ENCODE measurements around the gene NF1. TPM values are rescaled to one million over a fixed set of nuclear protein-coding genes. Genes with fewer than 3 reads are reported as not detected.
"Not testable (repeated sequence)": the region's sequence is repeated elsewhere in the genome, so short reads cannot be mapped to it uniquely, and the experiment has no call there.

NF1 gene
- total RNA-seq (10 to 100 TPM; 40.7 to 83.8 (median 60.2) TPM), polyA plus RNA-seq (10 to 100 TPM in 1 of 3 donors, 1 to 10 TPM in 2; 4.8 to 10.6 (median 6.2) TPM)

- peak within 1 kb of the TSS; percentile 73 to 100 (median 88) for H3K4me3 ChIP-seq
- no peak for TF ChIP-seq CTCF (IDR thresholded peaks at IDR 0.05)
- peak in 1 of 2 donors; percentile 29 for TF ChIP-seq POLR2A (IDR thresholded peaks at IDR 0.05)
- peak; percentile 81 to 86 (median 82) for TF ChIP-seq POLR2AphosphoS5 (IDR thresholded peaks at IDR 0.05)
- no peak for TF ChIP-seq EP300 (IDR thresholded peaks at IDR 0.05)
- 1% methylated on average over 44 to 45 of the region's 45 CpGs for WGBS, 2 donors
Observed at GRCh38 chr17:31094600-31095235, at the start of gene NF1. TSS of gene NF1 (plus strand) at chr17:31094977. CDS start at chr17:31095310, 333 bp downstream.

GRCh38 chr17:31046856-31047425, 47.8 kb upstream of the NF1 start:
- H3K36me3 ChIP-seq; intact Hi-C loops (cut with DNase I); H3K27me3 ChIP-seq; H3K4me3 ChIP-seq; H3K27ac ChIP-seq; H3K4me1 ChIP-seq; H3K9me3 ChIP-seq; DNase-seq: not testable (repeated sequence)
- WGBS, 2 donors: 96 to 99% methylated on average over 7 of the region's 7 CpGs

More at GRCh38 chr17:31094600-31095235, at the start of gene NF1:
- DNase-seq: peak; percentile 99
- no peaks in the 10 kb centered on the region for H3K9me3 ChIP-seq
- no peaks in the 10 kb centered on the region for H3K36me3 ChIP-seq
- peak within 1 kb of the TSS; percentile 89 to 98 (median 94) for H3K27ac ChIP-seq
- intact Hi-C loops (cut with DNase I): loop anchor here (1.0 to 5.0 kb wide), 2 partner anchors 86 to 123 kb away; no protein-coding TSS in a partner anchor
- peaks cover 0 to 11% (median 9%) of the 10 kb centered on the region in 4 donors for H3K4me1 ChIP-seq
- no peaks in the 10 kb centered on the region for H3K27me3 ChIP-seq

- H3K4me1 ChIP-seq: no peaks in the 10 kb centered on the region
- no peaks in the 10 kb centered on the region for H3K9me3 ChIP-seq
- TF ChIP-seq CTCF (IDR thresholded peaks at IDR 0.05) (no peak), POLR2A (IDR thresholded peaks at IDR 0.05) (no peak), EP300 (IDR thresholded peaks at IDR 0.05) (no peak), POLR2AphosphoS5 (IDR thresholded peaks at IDR 0.05) (no peak)
- intact Hi-C loops (cut with DNase I): no loop called here
- no peaks in the 10 kb centered on the region for H3K36me3 ChIP-seq
- no peak for DNase-seq
- H3K27me3 ChIP-seq: no peaks in the 10 kb centered on the region
- H3K4me3 ChIP-seq: no peak overlapping the region
- H3K27ac ChIP-seq: no peak overlapping the region
Observed at GRCh38 chr17:31048142-31048541, 46.6 kb upstream of the NF1 start.

- no peaks in the 10 kb centered on the region for H3K36me3 ChIP-seq
- H3K4me1 ChIP-seq: no peaks in the 10 kb centered on the region
- intact Hi-C loops (cut with DNase I): no loop called here
- TF ChIP-seq EP300 (IDR thresholded peaks at IDR 0.05) (no peak), POLR2A (IDR thresholded peaks at IDR 0.05) (no peak), POLR2AphosphoS5 (IDR thresholded peaks at IDR 0.05) (no peak), CTCF (IDR thresholded peaks at IDR 0.05) (no peak)
- H3K4me3 ChIP-seq: no peak overlapping the region
- no peaks in the 10 kb centered on the region for H3K9me3 ChIP-seq
- no peak overlapping the region for H3K27ac ChIP-seq
- no peak for DNase-seq
- no peaks in the 10 kb centered on the region for H3K27me3 ChIP-seq
Observed at GRCh38 chr17:31048780-31049179, 46.0 kb upstream of the NF1 start.

GRCh38 chr17:31050948-31051347, 43.8 kb upstream of the NF1 start:
- no peak overlapping the region for H3K27ac ChIP-seq
- no peaks in the 10 kb centered on the region for H3K36me3 ChIP-seq
- TF ChIP-seq POLR2AphosphoS5 (IDR thresholded peaks at IDR 0.05) (no peak), POLR2A (IDR thresholded peaks at IDR 0.05) (no peak), CTCF (IDR thresholded peaks at IDR 0.05) (no peak)
- intact Hi-C loops (cut with DNase I): no loop called here
- no peaks in the 10 kb centered on the region for H3K27me3 ChIP-seq
- WGBS, 2 donors: 83 to 93% methylated on average over 9 of the region's 9 CpGs
- H3K4me3 ChIP-seq: no peak overlapping the region
- no peaks in the 10 kb centered on the region for H3K4me1 ChIP-seq
- no peak for DNase-seq
- H3K9me3 ChIP-seq: no peaks in the 10 kb centered on the region

All from sigmoid colon (tissue), 7 donors.